Activated CD4-positive, CD25-positive, alpha-beta regulatory T cell treated with anti-CD3 and anti-CD28 coated beads, Interleukin-2, amount 50 U/mL, for 72 hours (primary cell): ENCODE data around the gene SIRT7.
"Not testable (repeated sequence)": the region's sequence is repeated elsewhere in the genome, so short reads cannot be mapped to it uniquely, and the experiment has no call there.

ENCODE experiments used
- DNase-seq: peaks from one replicate; pipeline ENCODE4 v3.0.0; 2021

Gene SIRT7

GRCh38 chr17:81954131-81955057, 36.4 kb upstream of the SIRT7 start:
- DNase-seq: no peak

GRCh38 chr17:81953443-81953842, 35.5 kb upstream of the SIRT7 start:
- not testable (repeated sequence) for DNase-seq

- DNase-seq: no peak
Measured at GRCh38 chr17:81952792-81953228, 34.8 kb upstream of the SIRT7 start.

- no peak for DNase-seq
Measured at GRCh38 chr17:81951785-81952684, 34.1 kb upstream of the SIRT7 start.

GRCh38 chr17:81950501-81950900, 32.5 kb upstream of the SIRT7 start:
- DNase-seq: no peak

GRCh38 chr17:81948635-81949378, 30.8 kb upstream of the SIRT7 start:
- DNase-seq: no peak

GRCh38 chr17:81947189-81947588, 29.2 kb upstream of the SIRT7 start, which contains the start of gene MYADML2:
Gene MYADML2, minus strand, starts transcription at chr17:81947233. Its CDS starts 5,492 bp downstream, at chr17:81941741.
- no peak for DNase-seq

- DNase-seq: no peak
Measured at GRCh38 chr17:81944858-81945257, 26.9 kb upstream of the SIRT7 start.

- no peak for DNase-seq
Measured at GRCh38 chr17:81942167-81942553, 24.2 kb upstream of the SIRT7 start.

- DNase-seq: no peak
Measured at GRCh38 chr17:81941484-81942166, 23.6 kb upstream of the SIRT7 start.

GRCh38 chr17:81940538-81941483, 22.8 kb upstream of the SIRT7 start:
- no peak for DNase-seq

GRCh38 chr17:81939881-81940385, 22.0 kb upstream of the SIRT7 start:
- DNase-seq: no peak

- DNase-seq: no peak
Measured at GRCh38 chr17:81939218-81939617, 21.2 kb upstream of the SIRT7 start.

GRCh38 chr17:81935709-81936084, 17.7 kb upstream of the SIRT7 start:
- DNase-seq: no peak

- no peak for DNase-seq
Measured at GRCh38 chr17:81934850-81935708, 17.1 kb upstream of the SIRT7 start.

- no peak for DNase-seq
Measured at GRCh38 chr17:81934098-81934757, 16.3 kb upstream of the SIRT7 start.

GRCh38 chr17:81933178-81933699, 15.3 kb upstream of the SIRT7 start:
- DNase-seq: no peak

- DNase-seq: no peak
Measured at GRCh38 chr17:81932333-81932983, 14.5 kb upstream of the SIRT7 start.
